ENCODE results near the gene TSPAN32. TPM values are rescaled to one million over a fixed set of nuclear protein-coding genes. Genes with fewer than 3 reads are reported as not detected.
"Not testable (repeated sequence)": the region's sequence is repeated elsewhere in the genome, so short reads cannot be mapped to it uniquely, and the experiment has no call there.

The TSPAN32 gene
- total RNA-seq, 2 experiments from 2014 or later: 20.5 to 41.4 TPM

- no peaks in the 10 kb centered on the region for H3K9me3 Mint-ChIP-seq (ENCODE audit: low read depth)
- H3K36me3 Mint-ChIP-seq: no peaks in the 10 kb centered on the region
- H3K4me1 Mint-ChIP-seq: no peaks in the 10 kb centered on the region
- ATAC-seq (no peak), DNase-seq (no peak)
- CTCF ChIA-PET: interaction anchor here (1.2 to 2.5 kb wide), 2 partner anchors 38 to 77 kb away, joined by 4 to 7 read pairs; no protein-coding TSS in a partner anchor
- H3K27ac Mint-ChIP-seq: no peak overlapping the region
- H3K4me3 Mint-ChIP-seq: no peak overlapping the region
- H3K27me3 Mint-ChIP-seq: peaks cover 7% of the 10 kb centered on the region
Observed at GRCh38 chr11:2343502-2343901, 41.7 kb downstream of the TSPAN32 start.

- no peak overlapping the region for H3K27ac Mint-ChIP-seq
- H3K9me3 Mint-ChIP-seq (ENCODE audit: low read depth): peaks cover 2% of the 10 kb centered on the region
- H3K4me3 Mint-ChIP-seq: no peak overlapping the region
- no peak for ATAC-seq
- no peak for DNase-seq
- H3K36me3 Mint-ChIP-seq: no peaks in the 10 kb centered on the region
- H3K27me3 Mint-ChIP-seq: no peaks in the 10 kb centered on the region
- no peaks in the 10 kb centered on the region for H3K4me1 Mint-ChIP-seq
- CTCF ChIA-PET: interaction anchor here (1.4 kb wide), 1 partner anchor 40 kb away, joined by 4 read pairs; no protein-coding TSS in a partner anchor
Observed at GRCh38 chr11:2345050-2345449, 43.2 kb downstream of the TSPAN32 start.

- peaks cover 2% of the 10 kb centered on the region for H3K9me3 Mint-ChIP-seq (ENCODE audit: low read depth)
- no peak overlapping the region for H3K4me3 Mint-ChIP-seq
- DNase-seq (no peak), ATAC-seq (no peak)
- CTCF ChIA-PET: interaction anchor here (0.8 to 1.4 kb wide), 2 partner anchors 41 to 75 kb away, joined by 3 to 4 read pairs; no protein-coding TSS in a partner anchor
- no peak overlapping the region for H3K27ac Mint-ChIP-seq
- H3K4me1 Mint-ChIP-seq: no peaks in the 10 kb centered on the region
- no peaks in the 10 kb centered on the region for H3K27me3 Mint-ChIP-seq
- no peaks in the 10 kb centered on the region for H3K36me3 Mint-ChIP-seq
Observed at GRCh38 chr11:2346014-2346413, 44.2 kb downstream of the TSPAN32 start.

GRCh38 chr11:2346586-2347307, 44.9 kb downstream of the TSPAN32 start:
- Mint-ChIP-seq H3K27ac (no peak overlapping the region), H3K9me3 (ENCODE audit: low read depth) (peaks cover 2% of the 10 kb centered on the region), H3K27me3 (no peaks in the 10 kb centered on the region)

GRCh38 chr11:2347308-2347830, 45.6 kb downstream of the TSPAN32 start:
- DNase-seq (no peak), ATAC-seq (no peak)
- no peak overlapping the region for H3K27ac Mint-ChIP-seq
- CTCF ChIA-PET: no interaction called here
- H3K36me3 Mint-ChIP-seq: no peaks in the 10 kb centered on the region
- H3K27me3 Mint-ChIP-seq: no peaks in the 10 kb centered on the region
- peaks cover 2% of the 10 kb centered on the region for H3K9me3 Mint-ChIP-seq (ENCODE audit: low read depth)
- H3K4me1 Mint-ChIP-seq: no peaks in the 10 kb centered on the region
- H3K4me3 Mint-ChIP-seq: no peak overlapping the region

More at GRCh38 chr11:2346586-2347307, 44.9 kb downstream of the TSPAN32 start:
- H3K36me3 Mint-ChIP-seq: no peaks in the 10 kb centered on the region
- ATAC-seq: no peak
- no peaks in the 10 kb centered on the region for H3K4me1 Mint-ChIP-seq
- CTCF ChIA-PET: interaction anchor here (1.4 kb wide), 1 partner anchor 42 kb away, joined by 4 read pairs; no protein-coding TSS in a partner anchor
- H3K4me3 Mint-ChIP-seq: no peak overlapping the region
- no peak for DNase-seq

GRCh38 chr11:2348986-2349385, 47.2 kb downstream of the TSPAN32 start:
- peaks cover 2% of the 10 kb centered on the region for H3K9me3 Mint-ChIP-seq (ENCODE audit: low read depth)
- no peak overlapping the region for H3K27ac Mint-ChIP-seq
- CTCF ChIA-PET: no interaction called here
- DNase-seq (no peak), ATAC-seq (no peak)
- H3K4me1 Mint-ChIP-seq: no peaks in the 10 kb centered on the region
- no peak overlapping the region for H3K4me3 Mint-ChIP-seq
- H3K27me3 Mint-ChIP-seq: no peaks in the 10 kb centered on the region
- no peaks in the 10 kb centered on the region for H3K36me3 Mint-ChIP-seq

- H3K36me3 Mint-ChIP-seq: no peaks in the 10 kb centered on the region
- DNase-seq (no peak), ATAC-seq (no peak)
- no peaks in the 10 kb centered on the region for H3K4me1 Mint-ChIP-seq
- H3K4me3 Mint-ChIP-seq: no peak overlapping the region
- CTCF ChIA-PET: no interaction called here
- H3K27ac Mint-ChIP-seq: no peak overlapping the region
- H3K27me3 Mint-ChIP-seq: no peaks in the 10 kb centered on the region
- peaks cover 2% of the 10 kb centered on the region for H3K9me3 Mint-ChIP-seq (ENCODE audit: low read depth)
Observed at GRCh38 chr11:2351701-2352100, 49.9 kb downstream of the TSPAN32 start.

- no peak overlapping the region for H3K4me3 Mint-ChIP-seq
- DNase-seq (no peak), ATAC-seq (no peak)
- no peaks in the 10 kb centered on the region for H3K27me3 Mint-ChIP-seq
- no peak overlapping the region for H3K27ac Mint-ChIP-seq
- no peaks in the 10 kb centered on the region for H3K4me1 Mint-ChIP-seq
- CTCF ChIA-PET: no interaction called here
- peaks cover 2% of the 10 kb centered on the region for H3K9me3 Mint-ChIP-seq (ENCODE audit: low read depth)
- H3K36me3 Mint-ChIP-seq: no peaks in the 10 kb centered on the region
Observed at GRCh38 chr11:2352420-2352819, 50.6 kb downstream of the TSPAN32 start.

GRCh38 chr11:2355000-2355644, 53.3 kb downstream of the TSPAN32 start:
- Mint-ChIP-seq H3K27me3 (no peaks in the 10 kb centered on the region), H3K9me3 (ENCODE audit: low read depth) (no peaks in the 10 kb centered on the region), H3K4me1 (no peaks in the 10 kb centered on the region), H3K27ac (no peak overlapping the region), H3K4me3 (no peak overlapping the region), H3K36me3 (no peaks in the 10 kb centered on the region)
- DNase-seq (no peak), ATAC-seq (no peak)
- CTCF ChIA-PET: no interaction called here

- H3K9me3 Mint-ChIP-seq (ENCODE audit: low read depth): no peaks in the 10 kb centered on the region
- H3K27ac Mint-ChIP-seq: no peak overlapping the region
- CTCF ChIA-PET: interaction anchor here (1.1 kb wide), 1 partner anchor 63 kb away, joined by 3 read pairs; no protein-coding TSS in a partner anchor
- ATAC-seq: peak; percentile 16
- H3K4me3 Mint-ChIP-seq: no peak overlapping the region
- DNase-seq: no peak
- H3K36me3 Mint-ChIP-seq: no peaks in the 10 kb centered on the region
- H3K4me1 Mint-ChIP-seq: no peaks in the 10 kb centered on the region
- no peaks in the 10 kb centered on the region for H3K27me3 Mint-ChIP-seq
Observed at GRCh38 chr11:2357246-2357645, 55.4 kb downstream of the TSPAN32 start.

- H3K9me3 Mint-ChIP-seq (ENCODE audit: low read depth); ATAC-seq; DNase-seq; H3K27ac Mint-ChIP-seq; H3K4me3 Mint-ChIP-seq; H3K27me3 Mint-ChIP-seq; H3K4me1 Mint-ChIP-seq; H3K36me3 Mint-ChIP-seq: not testable (repeated sequence)
- CTCF ChIA-PET: interaction anchor here (1.1 kb wide), 1 partner anchor 62 kb away, joined by 3 read pairs; no protein-coding TSS in a partner anchor
Observed at GRCh38 chr11:2357651-2358050, 55.8 kb downstream of the TSPAN32 start.

GRCh38 chr11:2358754-2359442, 57.1 kb downstream of the TSPAN32 start:
- ATAC-seq (no peak), DNase-seq (no peak)
- no peak overlapping the region for H3K27ac Mint-ChIP-seq
- CTCF ChIA-PET: no interaction called here
- H3K4me3 Mint-ChIP-seq: no peak overlapping the region
- H3K27me3 Mint-ChIP-seq: no peaks in the 10 kb centered on the region
- no peaks in the 10 kb centered on the region for H3K9me3 Mint-ChIP-seq (ENCODE audit: low read depth)
- H3K4me1 Mint-ChIP-seq: no peaks in the 10 kb centered on the region
- H3K36me3 Mint-ChIP-seq: no peaks in the 10 kb centered on the region

GRCh38 chr11:2359557-2359956, 57.7 kb downstream of the TSPAN32 start:
- H3K36me3 Mint-ChIP-seq: no peaks in the 10 kb centered on the region
- no peak for DNase-seq
- no peaks in the 10 kb centered on the region for H3K9me3 Mint-ChIP-seq (ENCODE audit: low read depth)
- no peak overlapping the region for H3K4me3 Mint-ChIP-seq
- no peaks in the 10 kb centered on the region for H3K4me1 Mint-ChIP-seq
- no peaks in the 10 kb centered on the region for H3K27me3 Mint-ChIP-seq
- no peak for ATAC-seq
- no peak overlapping the region for H3K27ac Mint-ChIP-seq
- CTCF ChIA-PET: no interaction called here

Data from activated CD8-positive, alpha-beta memory T cell treated with anti-CD3 and anti-CD28 coated beads, Interleukin-2, amount 10 ng/mL, durations not matched to agents 7 days and 5 days (primary cell).